AG10803 (cell line): Measurements from ENCODE around the gene ZNF511.

Experiments
- DNase-seq: peaks from one replicate; pipeline ENCODE4 v3.0.0; 2010; ENCODE audit warnings: low read depth
- H3K4me3 ChIP-seq: 2 replicates; pipeline ENCODE4 v1.5.1; 2011; ENCODE audit warnings: mild to moderate bottlenecking, low read length, control low read depth
- TF ChIP-seq, protein P1 (sequence below): conservative IDR thresholded peaks from 2 replicates; pipeline ENCODE4 v1.5.1; 2011; ENCODE audit warnings: mild to moderate bottlenecking, low read length, control low read depth, inconsistent platforms

The ZNF511 gene

DNA sequence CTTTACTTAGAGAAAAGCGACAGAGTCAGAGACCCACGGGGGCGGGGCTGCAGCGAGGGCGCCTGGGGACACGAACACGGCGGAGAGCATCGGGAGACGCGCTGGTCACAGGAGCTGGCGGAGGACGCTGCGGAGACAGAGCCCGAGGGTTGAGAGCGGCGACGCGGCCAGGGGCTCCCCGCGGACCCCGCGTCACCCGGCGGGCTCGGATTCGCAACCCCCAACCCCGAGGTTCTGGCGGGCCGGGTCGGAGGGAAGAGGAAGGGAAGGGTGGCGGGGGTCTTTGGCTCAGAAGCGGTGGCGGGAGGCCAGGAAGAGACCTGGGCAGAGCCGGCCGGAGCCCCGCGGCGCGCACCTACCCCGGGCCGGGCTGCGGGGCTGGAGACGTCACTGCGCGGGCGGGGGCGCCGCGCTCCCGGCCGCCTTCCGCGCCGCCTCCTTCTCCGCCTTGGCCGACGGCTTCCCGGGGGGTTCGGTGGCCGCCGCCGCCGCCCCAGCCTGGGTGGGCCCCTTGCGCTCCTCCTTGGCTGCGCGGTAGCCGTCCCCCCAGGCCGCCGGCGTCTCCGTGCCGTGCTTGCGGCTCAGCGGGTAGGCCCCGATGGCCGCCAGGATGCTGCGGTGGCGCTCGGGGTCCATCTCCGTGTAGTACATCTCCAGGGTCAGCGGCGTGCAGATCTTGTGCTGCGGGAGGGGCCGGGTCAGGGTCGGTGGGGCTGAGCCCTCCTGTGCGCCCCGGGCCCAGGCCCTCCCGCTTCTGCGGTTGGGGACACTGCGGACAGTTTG, 16.9 kb downstream of the ZNF511 start:
- peak overlapping the region; percentile 27 for H3K4me3 ChIP-seq

DNA sequence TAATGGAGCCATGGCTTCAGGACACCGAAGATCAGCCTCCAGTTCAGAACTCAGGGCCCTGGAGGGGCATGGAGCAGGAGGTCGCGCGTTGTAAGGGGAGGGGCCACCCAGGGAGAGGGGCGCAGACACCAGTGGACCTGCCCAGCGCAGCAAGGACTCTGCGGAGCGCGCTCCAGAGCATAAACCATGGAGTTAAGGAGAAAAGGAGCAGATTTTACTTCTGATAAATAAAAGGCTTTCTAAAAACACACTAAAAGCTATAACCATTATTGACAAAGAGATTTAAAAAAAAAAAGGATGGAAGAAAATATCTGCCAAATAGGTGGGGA, 17.5 kb downstream of the ZNF511 start:
- TF ChIP-seq, protein P1, sequence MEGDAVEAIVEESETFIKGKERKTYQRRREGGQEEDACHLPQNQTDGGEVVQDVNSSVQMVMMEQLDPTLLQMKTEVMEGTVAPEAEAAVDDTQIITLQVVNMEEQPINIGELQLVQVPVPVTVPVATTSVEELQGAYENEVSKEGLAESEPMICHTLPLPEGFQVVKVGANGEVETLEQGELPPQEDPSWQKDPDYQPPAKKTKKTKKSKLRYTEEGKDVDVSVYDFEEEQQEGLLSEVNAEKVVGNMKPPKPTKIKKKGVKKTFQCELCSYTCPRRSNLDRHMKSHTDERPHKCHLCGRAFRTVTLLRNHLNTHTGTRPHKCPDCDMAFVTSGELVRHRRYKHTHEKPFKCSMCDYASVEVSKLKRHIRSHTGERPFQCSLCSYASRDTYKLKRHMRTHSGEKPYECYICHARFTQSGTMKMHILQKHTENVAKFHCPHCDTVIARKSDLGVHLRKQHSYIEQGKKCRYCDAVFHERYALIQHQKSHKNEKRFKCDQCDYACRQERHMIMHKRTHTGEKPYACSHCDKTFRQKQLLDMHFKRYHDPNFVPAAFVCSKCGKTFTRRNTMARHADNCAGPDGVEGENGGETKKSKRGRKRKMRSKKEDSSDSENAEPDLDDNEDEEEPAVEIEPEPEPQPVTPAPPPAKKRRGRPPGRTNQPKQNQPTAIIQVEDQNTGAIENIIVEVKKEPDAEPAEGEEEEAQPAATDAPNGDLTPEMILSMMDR = no peak
- H3K4me3 ChIP-seq = no peak overlapping the region
- no peak for DNase-seq

More for the DNA sequence above, 16.9 kb downstream of the ZNF511 start:
- TF ChIP-seq, protein P1 = no peak
- DNase-seq = no peak

DNA sequence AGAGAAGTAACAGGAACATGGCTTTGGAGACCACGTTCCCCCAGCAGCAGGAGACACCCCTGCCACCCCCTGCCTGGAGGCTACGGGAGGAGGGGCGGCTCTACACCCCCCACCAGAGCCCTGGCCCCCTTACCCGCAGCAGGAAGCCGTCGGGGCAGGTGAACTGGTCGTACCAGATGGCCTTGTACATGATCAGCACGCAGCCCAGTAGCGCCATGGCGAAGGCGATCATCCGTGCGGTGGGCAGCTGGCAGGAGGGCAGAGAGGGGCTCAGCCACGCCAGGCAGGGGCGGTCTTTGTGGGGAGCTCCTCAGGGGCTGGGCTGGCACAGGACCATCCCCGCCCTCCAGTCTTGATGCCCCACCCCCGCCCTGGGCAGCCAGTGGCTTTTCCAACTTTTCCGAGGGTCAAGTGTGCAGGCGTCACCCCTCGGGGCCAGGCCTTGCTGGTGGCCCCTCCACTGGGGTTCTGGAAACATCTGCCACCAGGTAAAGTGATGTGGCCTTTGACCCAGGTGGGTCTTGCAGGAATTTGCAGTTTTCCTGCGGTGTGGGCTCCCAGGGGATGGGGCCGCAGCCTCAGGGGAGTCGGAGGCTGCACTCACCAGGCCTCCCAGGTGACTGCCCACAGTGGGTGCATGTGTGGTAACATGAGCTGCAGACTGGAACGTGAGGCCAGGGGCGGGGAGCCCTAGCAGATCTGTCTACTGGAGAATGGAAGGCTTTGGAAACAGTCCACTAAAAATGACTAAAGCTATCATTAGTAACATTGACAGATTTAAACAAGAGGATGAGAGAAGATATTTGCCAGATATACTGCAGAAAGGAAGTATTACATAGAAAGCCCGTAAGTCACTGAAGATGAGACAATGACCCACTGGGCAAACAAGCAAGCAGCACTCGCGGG, 18.3 kb downstream of the ZNF511 start:
- TF ChIP-seq, protein P1 = no peak
- H3K4me3 ChIP-seq = no peak overlapping the region
- peak; percentile 36 for DNase-seq

DNA sequence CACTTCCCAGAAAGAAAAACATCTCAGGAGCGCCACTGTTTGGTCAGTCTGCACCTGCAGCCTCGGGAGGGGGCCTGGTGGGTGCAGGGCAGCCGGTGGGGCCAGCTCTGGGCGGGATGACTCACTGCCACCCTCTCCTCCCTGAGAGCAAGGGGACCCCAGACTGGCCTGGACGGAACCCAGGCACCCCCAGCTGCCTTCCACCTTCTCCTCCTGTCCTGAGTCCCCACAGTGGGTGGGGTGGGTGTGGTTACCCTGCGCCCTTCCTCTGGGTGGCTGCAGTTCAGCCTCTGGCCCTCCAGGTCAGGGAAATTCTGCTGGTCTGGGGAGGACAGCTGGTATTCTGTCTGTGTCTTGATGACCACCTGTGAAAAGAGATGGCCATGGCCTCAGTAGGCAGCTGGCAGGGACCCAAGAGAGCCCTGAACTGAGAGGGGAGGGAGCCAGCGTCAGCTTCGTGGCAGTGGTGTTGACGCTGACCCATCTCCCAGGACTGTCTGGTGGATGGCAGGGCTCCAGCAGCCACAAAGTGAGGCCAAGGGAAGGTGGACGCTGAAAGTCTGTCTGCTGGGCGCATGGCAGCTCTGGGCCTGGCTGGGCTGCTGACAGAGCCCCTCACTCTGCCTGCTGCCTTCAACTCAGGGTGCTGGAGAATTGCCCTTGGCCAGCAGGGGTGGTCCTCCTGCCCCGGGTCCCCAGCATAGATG, 19.1 kb downstream of the ZNF511 start:
- no peak for DNase-seq
- TF ChIP-seq, protein P1 = no peak

DNA sequence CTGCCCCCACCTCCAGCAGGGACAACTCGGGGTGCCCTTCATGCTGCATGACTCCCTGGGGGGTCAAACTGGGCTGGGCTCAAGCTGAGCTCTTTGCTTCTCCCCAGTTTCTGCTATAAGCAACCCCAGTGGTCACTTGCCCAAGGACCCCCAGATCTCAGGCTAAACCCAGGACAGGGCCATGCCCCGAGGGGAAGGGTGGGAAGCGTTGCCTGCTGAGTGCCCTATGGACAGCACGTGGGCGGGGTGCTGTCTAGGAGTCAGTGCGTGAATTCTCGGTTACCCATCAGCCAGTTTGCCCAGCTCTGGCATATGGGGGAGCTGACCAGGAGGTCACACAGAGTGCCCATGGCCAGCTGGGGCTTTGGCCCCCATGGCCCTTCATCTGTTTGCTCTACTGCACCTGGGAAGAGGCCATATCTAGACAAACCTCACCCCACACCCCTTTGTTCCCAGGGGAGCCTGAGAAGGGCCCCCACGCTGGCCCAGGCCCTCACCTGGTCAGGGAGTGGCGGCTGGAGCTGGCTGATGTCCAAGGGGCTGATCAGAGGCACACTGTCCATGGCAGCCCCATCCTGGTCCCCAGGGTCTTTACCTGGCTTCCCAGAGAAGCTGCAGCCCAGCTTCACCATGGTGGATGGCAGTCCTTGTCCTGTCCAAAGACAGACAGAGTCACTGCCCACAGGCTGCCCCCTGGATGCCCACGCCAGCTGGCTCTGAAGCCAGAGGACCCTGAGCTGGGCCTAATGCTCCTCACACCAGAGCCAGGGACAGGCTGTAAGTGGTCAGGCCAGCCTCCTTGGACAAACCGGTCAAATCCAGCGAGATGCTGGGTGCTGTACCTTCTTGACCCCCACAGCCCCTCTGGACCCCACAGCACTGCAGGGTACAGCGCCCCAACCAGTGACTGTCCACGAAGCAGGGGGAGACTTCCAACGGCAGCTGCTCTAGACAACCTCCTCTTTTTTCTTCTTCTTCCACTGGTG, 19.9 kb downstream of the ZNF511 start:
- TF ChIP-seq, protein P1 = no peak
- no peak overlapping the region for H3K4me3 ChIP-seq
- no peak for DNase-seq

More for the DNA sequence above, 19.1 kb downstream of the ZNF511 start:
- no peak overlapping the region for H3K4me3 ChIP-seq
